D721Med (cell line): Measurements from ENCODE around the gene LRTM2.

Experiments used
- DNase-seq: peaks from one replicate; pipeline ENCODE4 v3.0.0; 2011; ENCODE audit warnings: low spot score; ENCODE audit not compliant: insufficient read length
- FAIRE-seq: peaks from 2 replicates; lab custom pipeline; 2011; peaks lifted over from hg19 to GRCh38; lab: Jason Lieb, UNC
- CTCF ChIP-seq: IDR thresholded peaks from 2 replicates; pipeline ENCODE4 v1.5.1; 2012; ENCODE audit warnings: mild to moderate bottlenecking, control low read depth; ENCODE audit not compliant: insufficient read depth; ENCODE audit errors: missing control alignments

LRTM2 gene

GRCh38 chr12:1885599-1886245, 65.4 kb downstream of the LRTM2 start:
- TF ChIP-seq CTCF = no peak
- FAIRE-seq (no peak), DNase-seq (no peak)
